ENCODE results near the gene DSCAML1. TPM values are rescaled to one million over a fixed set of nuclear protein-coding genes. Genes with fewer than 3 reads are reported as not detected.

The DSCAML1 gene
- total RNA-seq, 1 donor from 2014 or later = 1.3 TPM

GRCh38 chr11:117606790-117607189 is 190.2 kb downstream of the DSCAML1 start:
- intact Hi-C loops (cut with DNase I) = no loop called here
- no peaks in the 10 kb centered on the region for H3K36me3 ChIP-seq
- no peak overlapping the region for H3K27ac ChIP-seq
- no peaks in the 10 kb centered on the region for H3K27me3 ChIP-seq
- no peaks in the 10 kb centered on the region for H3K4me1 ChIP-seq
- no peaks in the 10 kb centered on the region for H3K9me3 ChIP-seq
- no peak for ATAC-seq
- H3K4me3 ChIP-seq = no peak overlapping the region
- no peak for TF ChIP-seq CTCF (IDR thresholded peaks at IDR 0.05)
- DNase-seq = no peak

- Histone ChIP-seq H3K27me3 (no peaks in the 10 kb centered on the region), H3K27ac (no peak overlapping the region), H3K9me3 (no peaks in the 10 kb centered on the region), H3K4me3 (no peak overlapping the region), H3K36me3 (no peaks in the 10 kb centered on the region), H3K4me1 (no peaks in the 10 kb centered on the region)
- intact Hi-C loops (cut with DNase I) = no loop called here
- ATAC-seq (no peak), DNase-seq (no peak)
- TF ChIP-seq CTCF (IDR thresholded peaks at IDR 0.05) = no peak
Measured at GRCh38 chr11:117606211-117606610, 190.8 kb downstream of the DSCAML1 start.

- no peak overlapping the region for H3K27ac ChIP-seq
- no peaks in the 10 kb centered on the region for H3K27me3 ChIP-seq
- DNase-seq = no peak
- H3K4me3 ChIP-seq = no peak overlapping the region
- H3K36me3 ChIP-seq = no peaks in the 10 kb centered on the region
- no peak for TF ChIP-seq CTCF (IDR thresholded peaks at IDR 0.05)
- no peak for ATAC-seq
- H3K9me3 ChIP-seq = no peaks in the 10 kb centered on the region
- no peaks in the 10 kb centered on the region for H3K4me1 ChIP-seq
- intact Hi-C loops (cut with DNase I) = no loop called here
Measured at GRCh38 chr11:117605331-117605730, 191.7 kb downstream of the DSCAML1 start.

- intact Hi-C loops (cut with DNase I) = no loop called here
- Histone ChIP-seq H3K27ac (no peak overlapping the region), H3K4me1 (no peaks in the 10 kb centered on the region), H3K27me3 (no peaks in the 10 kb centered on the region), H3K9me3 (no peaks in the 10 kb centered on the region), H3K36me3 (no peaks in the 10 kb centered on the region), H3K4me3 (no peak overlapping the region)
- ATAC-seq (no peak), DNase-seq (no peak)
- TF ChIP-seq CTCF (IDR thresholded peaks at IDR 0.05) = no peak
Measured at GRCh38 chr11:117604336-117604995, 192.6 kb downstream of the DSCAML1 start.

- Histone ChIP-seq H3K36me3 (no peaks in the 10 kb centered on the region), H3K4me3 (no peak overlapping the region), H3K27ac (no peak overlapping the region), H3K9me3 (no peaks in the 10 kb centered on the region), H3K27me3 (no peaks in the 10 kb centered on the region), H3K4me1 (no peaks in the 10 kb centered on the region)
- intact Hi-C loops (cut with DNase I) = no loop called here
- TF ChIP-seq CTCF (IDR thresholded peaks at IDR 0.05) = no peak
- ATAC-seq (no peak), DNase-seq (no peak)
Measured at GRCh38 chr11:117603932-117604331, 193.1 kb downstream of the DSCAML1 start.
